Measurements from ENCODE around the gene DIP2C.

- TF ChIP-seq CTCF (conservative IDR thresholded peaks at IDR 0.05 in 1 of 2, IDR thresholded peaks at IDR 0.05 in 1 of 2; ENCODE audit: extremely low read depth in 1 of 2, insufficient read depth in 1 of 2, low read depth in 1 of 2, low read length in 2 of 2) (no peak), EZH2 (IDR thresholded peaks at IDR 0.05; ENCODE audit: borderline replicate concordance, low read length) (no peak)
These were observed 205.0 kb downstream of the DIP2C start for GRCh38 chr10:484441-484924.

Measured in mammary epithelial cell (primary cell).